Activated naive CD4-positive, alpha-beta T cell treated with Interleukin-2 at 50 U/mL for 16 hours (primary cell): ENCODE results near the gene CAMK1G.

Experiments
- DNase-seq: peaks from one replicate; pipeline ENCODE4 v3.0.0-alpha.2; 2020

Gene CAMK1G

GRCh38 chr1:209620487-209620884 is 37.0 kb downstream of the CAMK1G start:
- no peak for DNase-seq

- no peak for DNase-seq
Observed at GRCh38 chr1:209621286-209621685, 37.8 kb downstream of the CAMK1G start.

- DNase-seq: no peak
Observed at GRCh38 chr1:209621741-209622655, 38.5 kb downstream of the CAMK1G start.

- DNase-seq: no peak
Observed at GRCh38 chr1:209622841-209623829, 39.6 kb downstream of the CAMK1G start.

- no peak for DNase-seq
Observed at GRCh38 chr1:209624558-209625549, 41.3 kb downstream of the CAMK1G start.

GRCh38 chr1:209625791-209626285 is 42.3 kb downstream of the CAMK1G start:
- DNase-seq: no peak

GRCh38 chr1:209626346-209627026 is 43.0 kb downstream of the CAMK1G start:
- no peak for DNase-seq

- no peak for DNase-seq
Observed at GRCh38 chr1:209627027-209627731, 43.7 kb downstream of the CAMK1G start.

- peak; percentile 81 for DNase-seq
Observed at GRCh38 chr1:209627732-209628196, 44.2 kb downstream of the CAMK1G start.

GRCh38 chr1:209628618-209629299 is 45.2 kb downstream of the CAMK1G start:
- no peak for DNase-seq

GRCh38 chr1:209629621-209630382 is 46.3 kb downstream of the CAMK1G start:
- DNase-seq: no peak

- no peak for DNase-seq
Observed at GRCh38 chr1:209630383-209631225, 47.1 kb downstream of the CAMK1G start.

- no peak for DNase-seq
Observed at GRCh38 chr1:209633335-209633997, 50.0 kb downstream of the CAMK1G start.

GRCh38 chr1:209634005-209634737 is 50.7 kb downstream of the CAMK1G start:
- no peak for DNase-seq

- no peak for DNase-seq
Observed at GRCh38 chr1:209635850-209636249, 52.3 kb downstream of the CAMK1G start.

- DNase-seq: no peak
Observed at GRCh38 chr1:209641832-209642172, 58.3 kb downstream of the CAMK1G start.

GRCh38 chr1:209642816-209643215 is 59.3 kb downstream of the CAMK1G start:
- DNase-seq: no peak
